ENCODE results near the gene PHF5A.
"Not testable (repeated sequence)": the region's sequence is repeated elsewhere in the genome, so short reads cannot be mapped to it uniquely, and the experiment has no call there.

PHF5A gene

GRCh38 chr22:41447435-41448188 is 20.9 kb downstream of the PHF5A start:
- peak overlapping the region; percentile 58 for H3K4me3 ChIP-seq
- H3K36me3 ChIP-seq (replicated peaks), result peaks cover 15% of the 10 kb centered on the region
- no peaks in the 10 kb centered on the region for H3K27me3 ChIP-seq (ENCODE audit: low read depth)
- no peaks in the 10 kb centered on the region for H3K9me3 ChIP-seq
- peaks cover 3% of the 10 kb centered on the region for H3K4me1 ChIP-seq
- in situ Hi-C loops (cut with MboI; ENCODE audit: low sequenced_read_pairs), result no loop called here
- DNase-seq (ENCODE audit: low spot score in 2 of 2), result peak; percentile 77 to 85

GRCh38 chr22:41446639-41447434 is 21.7 kb downstream of the PHF5A start, which contains the start of gene TOB2:
Gene TOB2 (minus strand): TSS chr22:41446801. CDS start chr22:41437345, 9,456 bp downstream.
- Histone ChIP-seq H3K27me3 (ENCODE audit: low read depth) (no peaks in the 10 kb centered on the region), H3K9me3 (no peaks in the 10 kb centered on the region), H3K36me3 (replicated peaks) (peaks cover 22% of the 10 kb centered on the region), H3K4me3 (peak within 1 kb of the TSS; percentile 58), H3K4me1 (peaks cover 3% of the 10 kb centered on the region)
- DNase-seq (ENCODE audit: low spot score in 2 of 2), result peak; percentile 89 to 96
- in situ Hi-C loops (cut with MboI; ENCODE audit: low sequenced_read_pairs), result no loop called here

- peaks cover 3% of the 10 kb centered on the region for H3K4me1 ChIP-seq
- in situ Hi-C loops (cut with MboI; ENCODE audit: low sequenced_read_pairs), result no loop called here
- H3K36me3 ChIP-seq (replicated peaks), result peaks cover 22% of the 10 kb centered on the region
- H3K4me3 ChIP-seq, result peak overlapping the region; percentile 58
- H3K27me3 ChIP-seq (ENCODE audit: low read depth), result no peaks in the 10 kb centered on the region
- H3K9me3 ChIP-seq, result no peaks in the 10 kb centered on the region
- DNase-seq (ENCODE audit: low spot score in 2 of 2), result peak in 1 of 2 experiments; percentile 44
These were observed 22.4 kb downstream of the PHF5A start for GRCh38 chr22:41446057-41446501.

- in situ Hi-C loops (cut with MboI; ENCODE audit: low sequenced_read_pairs), result no loop called here
- Histone ChIP-seq H3K4me3 (peak overlapping the region; percentile 58), H3K36me3 (replicated peaks) (peaks cover 28% of the 10 kb centered on the region), H3K27me3 (ENCODE audit: low read depth) (no peaks in the 10 kb centered on the region), H3K9me3 (no peaks in the 10 kb centered on the region), H3K4me1 (peaks cover 3% of the 10 kb centered on the region)
- DNase-seq (ENCODE audit: low spot score in 2 of 2), result peak; percentile 74 to 77
These were observed 23.1 kb downstream of the PHF5A start for GRCh38 chr22:41445129-41446056.

- H3K36me3 ChIP-seq (replicated peaks), result peaks cover 30% of the 10 kb centered on the region
- H3K9me3 ChIP-seq, result no peaks in the 10 kb centered on the region
- no peaks in the 10 kb centered on the region for H3K27me3 ChIP-seq (ENCODE audit: low read depth)
- peak; percentile 97 to 98 for DNase-seq (ENCODE audit: low spot score in 2 of 2)
- peaks cover 3% of the 10 kb centered on the region for H3K4me1 ChIP-seq
- peak overlapping the region; percentile 58 for H3K4me3 ChIP-seq
- in situ Hi-C loops (cut with MboI; ENCODE audit: low sequenced_read_pairs), result no loop called here
These were observed 23.9 kb downstream of the PHF5A start for GRCh38 chr22:41444360-41445128.

GRCh38 chr22:41442240-41442792 is 26.2 kb downstream of the PHF5A start:
- H3K36me3 ChIP-seq (replicated peaks), result peaks cover 41% of the 10 kb centered on the region
- no peaks in the 10 kb centered on the region for H3K27me3 ChIP-seq (ENCODE audit: low read depth)
- in situ Hi-C loops (cut with MboI; ENCODE audit: low sequenced_read_pairs), result no loop called here
- H3K4me3 ChIP-seq, result no peak overlapping the region
- no peaks in the 10 kb centered on the region for H3K9me3 ChIP-seq
- no peaks in the 10 kb centered on the region; the same call in 1 of the 2 replicates for H3K4me1 ChIP-seq
- DNase-seq (ENCODE audit: low spot score in 2 of 2), result no peak

GRCh38 chr22:41440511-41440910 is 28.0 kb downstream of the PHF5A start:
- H3K4me3 ChIP-seq; H3K9me3 ChIP-seq; DNase-seq (ENCODE audit: low spot score in 2 of 2); H3K27me3 ChIP-seq (ENCODE audit: low read depth); in situ Hi-C loops (cut with MboI; ENCODE audit: low sequenced_read_pairs); H3K4me1 ChIP-seq: not testable (repeated sequence)
- peaks cover 54% of the 10 kb centered on the region for H3K36me3 ChIP-seq (replicated peaks)

GRCh38 chr22:41437198-41437597 is 31.3 kb downstream of the PHF5A start:
- H3K27me3 ChIP-seq (ENCODE audit: low read depth), result no peaks in the 10 kb centered on the region
- H3K36me3 ChIP-seq (replicated peaks), result peaks cover 59% of the 10 kb centered on the region
- no peaks in the 10 kb centered on the region for H3K4me1 ChIP-seq
- no peaks in the 10 kb centered on the region for H3K9me3 ChIP-seq
- DNase-seq (ENCODE audit: low spot score in 2 of 2), result no peak
- in situ Hi-C loops (cut with MboI; ENCODE audit: low sequenced_read_pairs), result no loop called here
- H3K4me3 ChIP-seq, result no peak overlapping the region

- in situ Hi-C loops (cut with MboI; ENCODE audit: low sequenced_read_pairs), result no loop called here
- DNase-seq (ENCODE audit: low spot score in 2 of 2), result no peak
- no peaks in the 10 kb centered on the region for H3K4me1 ChIP-seq
These were observed 32.0 kb downstream of the PHF5A start for GRCh38 chr22:41436322-41437113.

GRCh38 chr22:41435560-41435959 is 32.9 kb downstream of the PHF5A start:
- H3K4me1 ChIP-seq, result no peaks in the 10 kb centered on the region
- DNase-seq (ENCODE audit: low spot score in 2 of 2), result no peak
- in situ Hi-C loops (cut with MboI; ENCODE audit: low sequenced_read_pairs), result no loop called here
- H3K27me3 ChIP-seq (ENCODE audit: low read depth), result no peaks in the 10 kb centered on the region
- H3K36me3 ChIP-seq (replicated peaks), result peaks cover 52% of the 10 kb centered on the region
- no peak overlapping the region for H3K4me3 ChIP-seq
- H3K9me3 ChIP-seq, result no peaks in the 10 kb centered on the region

More at GRCh38 chr22:41436322-41437113, 32.0 kb downstream of the PHF5A start:
- peaks cover 56% of the 10 kb centered on the region for H3K36me3 ChIP-seq (replicated peaks)
- H3K9me3 ChIP-seq, result no peaks in the 10 kb centered on the region
- H3K4me3 ChIP-seq, result no peak overlapping the region
- no peaks in the 10 kb centered on the region for H3K27me3 ChIP-seq (ENCODE audit: low read depth)

GRCh38 chr22:41434361-41435003 is 34.0 kb downstream of the PHF5A start:
- in situ Hi-C loops (cut with MboI; ENCODE audit: low sequenced_read_pairs); DNase-seq (ENCODE audit: low spot score in 2 of 2); H3K9me3 ChIP-seq; H3K27me3 ChIP-seq (ENCODE audit: low read depth); H3K4me3 ChIP-seq; H3K4me1 ChIP-seq: not testable (repeated sequence)
- H3K36me3 ChIP-seq (replicated peaks), result peaks cover 47% of the 10 kb centered on the region

All from HAP-1 (cell line).